GM12892 (cell line): ENCODE results near the gene SHTN1.

Source experiments
- POLR2A ChIP-seq: IDR thresholded peaks from 2 replicates; pipeline ENCODE4 v1.6.1; 2011; ENCODE audit warnings: low read depth, low read length, control low read depth
- POLR2AphosphoS5 ChIP-seq: IDR thresholded peaks from 2 replicates; pipeline ENCODE4 v1.6.1; 2011; ENCODE audit warnings: low read depth, low read length, control low read depth

DNA sequence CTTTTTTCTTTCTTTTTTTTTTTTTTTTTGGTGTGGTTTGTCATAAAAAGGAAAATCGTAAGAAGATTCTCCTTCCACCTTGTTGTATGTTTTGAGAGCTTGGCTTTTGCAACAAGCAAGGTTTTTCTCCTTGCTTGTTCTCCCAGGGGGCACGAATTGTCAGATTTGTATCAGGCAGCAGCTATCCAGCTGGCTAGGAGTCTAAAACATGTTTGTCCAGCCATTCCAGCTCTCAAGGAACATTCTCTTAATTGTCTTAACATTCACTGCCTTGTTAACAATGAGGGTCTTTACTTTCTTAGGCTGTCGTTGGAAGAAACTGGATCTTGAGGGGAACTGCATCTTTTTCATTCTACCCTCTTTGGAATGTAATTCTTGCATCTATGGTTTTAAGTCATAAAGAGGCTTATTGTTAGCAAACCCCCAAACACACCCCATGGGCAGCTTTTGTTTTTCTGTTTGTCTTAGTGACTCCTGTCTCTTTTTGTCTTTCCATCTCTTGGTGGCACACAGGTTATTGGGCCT lies 14.6 kb downstream of the SHTN1 start:
- TF ChIP-seq POLR2A (no peak), POLR2AphosphoS5 (no peak)
